HUDEP-2 (cell line): ENCODE results near the gene DGKA.
"Not testable (repeated sequence)": the region's sequence is repeated elsewhere in the genome, so short reads cannot be mapped to it uniquely, and the experiment has no call there.

ENCODE experiments used
- DNase-seq, 76 experiments: peaks; one replicate each; lab custom pipeline; 2025; ENCODE audit not compliant: unreplicated experiment in 76 of 76; lab: John Stamatoyannopoulos, UW

The DGKA gene

DNA sequence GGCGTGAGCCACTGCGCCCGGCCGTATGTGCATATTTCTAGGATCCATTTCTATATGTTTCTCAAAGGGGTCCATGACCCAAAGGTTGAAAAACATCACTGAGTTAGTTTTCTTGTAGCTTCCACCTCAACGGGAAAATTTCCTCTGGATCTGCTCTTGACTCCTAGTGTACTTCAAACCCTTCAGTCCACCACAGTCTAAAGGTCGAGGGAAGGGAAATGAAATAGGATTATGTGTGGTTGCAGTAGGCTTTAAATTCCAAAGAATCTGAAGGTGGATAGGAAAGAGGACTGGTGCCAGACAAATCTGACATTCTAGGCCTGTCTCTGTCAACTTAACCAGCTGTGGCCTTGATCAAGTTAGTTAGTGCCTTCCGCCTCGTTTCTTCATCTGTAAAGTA is 64.4 kb downstream of the DGKA start:
- no peak for DNase-seq

GRCh38 chr12:55996201-55996714 is 65.3 kb downstream of the DGKA start:
- peak in 58 of 76 experiments; percentile 1 to 75 (median 38) for DNase-seq

GRCh38 chr12:55996715-55997534 is 66.0 kb downstream of the DGKA start, which contains the start of gene SUOX:
Gene SUOX (plus strand): TSS chr12:55997276. CDS start chr12:56002222, 4,946 bp downstream.
- peak in 75 of 76 experiments; percentile 44 to 97 (median 90) for DNase-seq

DNA sequence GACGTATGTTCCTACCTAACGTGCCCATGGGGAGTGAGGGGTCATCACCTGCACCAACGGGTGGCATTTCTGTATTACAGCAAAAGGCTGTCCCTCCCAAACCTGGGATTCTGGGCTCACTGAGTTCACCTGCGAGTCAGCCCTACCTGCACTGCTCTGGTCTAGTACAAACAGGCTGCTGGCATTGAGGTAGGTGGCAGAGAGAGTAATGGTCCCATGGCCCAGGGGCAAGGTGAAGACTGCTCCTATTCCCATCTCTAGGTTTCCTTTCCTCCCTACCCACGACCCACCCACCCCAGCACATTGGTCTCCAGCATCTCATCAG is 66.5 kb downstream of the DGKA start:
- DNase-seq, result no peak

- DNase-seq, result peak in 1 of 76 experiments; percentile 10
Measured at GRCh38 chr12:55999522-55999921, 68.6 kb downstream of the DGKA start.

DNA sequence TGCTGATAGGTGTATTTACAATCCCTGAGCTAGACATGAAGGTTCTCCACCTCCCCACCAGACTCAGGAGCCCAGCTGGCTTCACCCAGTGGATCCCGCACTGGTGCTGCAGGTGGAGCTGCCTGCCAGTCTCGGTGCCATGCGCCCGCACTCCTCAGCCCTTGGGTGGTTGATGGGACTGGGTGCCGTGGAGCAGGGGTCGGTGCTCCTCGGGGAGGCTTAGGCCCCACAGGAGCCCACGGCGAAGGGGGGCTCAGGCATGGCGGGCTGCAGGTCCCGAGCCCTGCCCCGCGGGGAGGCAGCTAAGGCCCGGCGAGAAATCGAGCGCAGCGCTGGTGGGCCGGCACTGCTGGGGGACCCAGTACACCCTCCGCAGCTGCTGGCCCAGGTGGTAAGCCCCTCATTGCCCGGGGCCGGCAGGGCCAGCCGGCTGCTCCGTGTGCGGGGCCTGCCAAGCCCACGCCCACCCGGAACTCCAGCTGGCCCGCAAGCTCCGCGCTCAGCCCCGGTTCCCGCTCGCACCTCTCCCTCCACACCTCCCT is 69.1 kb downstream of the DGKA start:
- not testable (repeated sequence) for DNase-seq

GRCh38 chr12:56001487-56002100 is 70.6 kb downstream of the DGKA start:
- DNase-seq, result no peak

DNA sequence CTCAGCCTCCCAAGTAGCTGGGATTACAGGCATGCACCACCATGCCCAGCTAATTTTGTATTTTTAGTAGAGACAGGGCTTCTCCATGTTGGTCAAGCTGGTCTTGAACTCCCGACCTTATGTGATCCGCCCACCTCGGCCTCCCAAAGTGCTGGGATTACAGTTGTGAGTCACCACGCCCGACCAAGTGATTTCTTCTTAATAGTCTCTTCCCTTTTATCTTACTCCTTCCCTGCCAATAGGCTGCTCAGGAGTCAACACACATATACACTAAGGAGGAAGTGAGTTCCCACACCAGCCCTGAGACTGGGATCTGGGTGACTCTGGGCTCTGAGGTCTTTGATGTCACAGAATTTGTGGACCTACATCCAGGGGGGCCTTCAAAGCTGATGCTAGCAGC is 72.4 kb downstream of the DGKA start:
- DNase-seq, result not testable (repeated sequence)
